ENCODE measurements around the gene CFAP299.
"Not testable (repeated sequence)": the region's sequence is repeated elsewhere in the genome, so short reads cannot be mapped to it uniquely, and the experiment has no call there.

Gene CFAP299

DNA sequence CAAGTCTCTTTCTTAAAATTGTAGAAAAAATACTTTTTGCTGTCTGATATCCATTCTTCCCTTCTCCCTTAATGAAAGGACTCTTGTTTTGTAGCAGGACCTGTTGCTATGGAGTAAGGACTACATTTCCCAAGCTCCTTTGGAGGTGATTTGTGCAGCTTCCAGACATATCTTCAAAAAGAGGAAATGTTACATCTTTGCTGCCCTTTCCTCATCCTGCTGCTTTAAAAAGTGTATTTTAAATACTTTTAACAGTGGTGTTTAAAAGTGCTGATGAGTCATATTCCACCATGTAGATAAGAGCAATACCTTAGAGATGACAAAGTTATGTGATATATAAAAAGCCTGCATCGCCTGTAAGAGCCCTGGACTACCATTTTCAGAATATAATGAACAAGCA, 98.7 kb downstream of the CFAP299 start:
- Histone ChIP-seq H3F3A (ENCODE audit: insufficient read depth) (no peaks in the 10 kb centered on the region), H3K9ac (ENCODE audit: low read length) (no peak overlapping the region), H2AFZ (ENCODE audit: low read depth, low read length, severe bottlenecking) (no peak overlapping the region), H3K9me2 (replicated peaks; ENCODE audit: insufficient read depth, low read length) (no peaks in the 10 kb centered on the region), H3K4me3 (ENCODE audit: insufficient read depth, low read length, poor library complexity, severe bottlenecking) (no peak overlapping the region), H3K79me2 (ENCODE audit: insufficient read depth, low read length) (no peaks in the 10 kb centered on the region), H3K27me3 (ENCODE audit: low read length) (no peaks in the 10 kb centered on the region), H4K20me1 (ENCODE audit: low read depth, low read length) (no peaks in the 10 kb centered on the region), H3K4me2 (ENCODE audit: low read depth, low read length, poor library complexity, severe bottlenecking) (no peak overlapping the region), H3K36me3 (ENCODE audit: low read length) (no peaks in the 10 kb centered on the region), H3K27ac (ENCODE audit: low read depth, low read length) (no peak overlapping the region), H3K9me3 (ENCODE audit: insufficient read depth, low read length) (no peaks in the 10 kb centered on the region)
- no peak for TF ChIP-seq EZH2phosphoT487 (conservative IDR thresholded peaks at IDR 0.05; ENCODE audit: low read length)
- TF ChIP-seq, protein P1, sequence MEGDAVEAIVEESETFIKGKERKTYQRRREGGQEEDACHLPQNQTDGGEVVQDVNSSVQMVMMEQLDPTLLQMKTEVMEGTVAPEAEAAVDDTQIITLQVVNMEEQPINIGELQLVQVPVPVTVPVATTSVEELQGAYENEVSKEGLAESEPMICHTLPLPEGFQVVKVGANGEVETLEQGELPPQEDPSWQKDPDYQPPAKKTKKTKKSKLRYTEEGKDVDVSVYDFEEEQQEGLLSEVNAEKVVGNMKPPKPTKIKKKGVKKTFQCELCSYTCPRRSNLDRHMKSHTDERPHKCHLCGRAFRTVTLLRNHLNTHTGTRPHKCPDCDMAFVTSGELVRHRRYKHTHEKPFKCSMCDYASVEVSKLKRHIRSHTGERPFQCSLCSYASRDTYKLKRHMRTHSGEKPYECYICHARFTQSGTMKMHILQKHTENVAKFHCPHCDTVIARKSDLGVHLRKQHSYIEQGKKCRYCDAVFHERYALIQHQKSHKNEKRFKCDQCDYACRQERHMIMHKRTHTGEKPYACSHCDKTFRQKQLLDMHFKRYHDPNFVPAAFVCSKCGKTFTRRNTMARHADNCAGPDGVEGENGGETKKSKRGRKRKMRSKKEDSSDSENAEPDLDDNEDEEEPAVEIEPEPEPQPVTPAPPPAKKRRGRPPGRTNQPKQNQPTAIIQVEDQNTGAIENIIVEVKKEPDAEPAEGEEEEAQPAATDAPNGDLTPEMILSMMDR (IDR thresholded peaks at IDR 0.05; ENCODE audit: insufficient read depth, low read length, poor library complexity, severe bottlenecking) = no peak

DNA sequence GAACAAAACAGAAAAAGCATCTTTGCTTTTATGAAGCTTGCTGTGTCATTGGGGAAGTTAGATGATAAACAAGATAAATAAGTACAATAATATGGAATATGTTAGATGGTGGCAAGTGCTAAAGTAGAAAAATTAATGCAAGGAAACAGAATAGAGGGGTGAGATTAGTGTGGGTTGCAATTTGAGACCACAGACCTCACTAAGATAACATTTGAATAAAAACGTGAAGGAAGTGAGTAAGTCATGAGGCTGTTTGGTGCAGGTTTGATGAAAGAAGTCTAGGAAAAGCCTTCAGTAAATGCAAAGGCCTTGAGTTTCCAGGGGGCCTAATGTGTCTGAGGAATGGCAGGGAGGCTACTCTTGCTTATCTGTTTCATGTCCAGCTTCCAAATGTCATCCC, 102.5 kb downstream of the CFAP299 start:
- Histone ChIP-seq H3K27ac (ENCODE audit: low read depth, low read length) (no peak overlapping the region), H3K9ac (ENCODE audit: low read length) (no peak overlapping the region)

DNA sequence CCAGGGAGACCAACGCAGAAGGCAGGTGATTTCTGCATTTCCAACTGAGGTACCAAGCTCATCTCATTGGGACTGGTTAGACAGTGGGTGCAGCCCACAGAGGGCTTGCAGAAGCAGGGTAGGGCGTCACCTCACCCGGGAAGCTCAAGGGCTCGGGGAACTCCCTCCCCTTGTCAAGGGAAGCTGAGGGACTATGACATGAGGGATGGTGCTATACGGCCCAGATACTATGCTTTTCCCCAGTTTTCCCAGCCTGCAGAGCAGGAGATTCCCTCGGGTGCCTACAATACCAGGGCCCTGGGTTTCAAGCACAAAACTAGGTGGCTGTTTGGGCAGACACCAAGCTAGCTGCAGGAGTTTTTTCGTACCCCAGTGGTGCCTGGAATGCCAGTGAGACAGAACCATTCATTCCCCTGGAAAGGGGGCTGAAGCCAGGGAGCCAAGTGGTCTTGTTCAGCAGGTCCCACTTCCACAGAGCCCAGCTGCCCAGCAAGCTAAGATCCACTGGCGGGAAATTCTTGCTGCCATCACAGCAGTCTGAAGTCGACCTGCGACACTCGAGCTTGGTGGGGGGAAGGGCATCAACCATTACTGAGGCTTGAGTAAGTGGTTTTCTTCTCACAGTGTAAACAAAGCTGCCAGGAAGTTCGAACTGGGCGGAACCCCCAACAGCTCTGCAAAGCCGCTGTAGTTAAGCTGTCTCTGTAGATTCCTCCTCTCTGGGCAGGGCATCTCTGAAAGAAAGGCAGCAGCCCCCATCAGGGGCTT, 103.9 kb downstream of the CFAP299 start:
- H3K27ac ChIP-seq (ENCODE audit: low read depth, low read length); H3K9ac ChIP-seq (ENCODE audit: low read length); H3F3A ChIP-seq (ENCODE audit: insufficient read depth); H3K79me2 ChIP-seq (ENCODE audit: insufficient read depth, low read length); H3K4me3 ChIP-seq (ENCODE audit: insufficient read depth, low read length, poor library complexity, severe bottlenecking); H3K9me3 ChIP-seq (ENCODE audit: insufficient read depth, low read length); H3K4me2 ChIP-seq (ENCODE audit: low read depth, low read length, poor library complexity, severe bottlenecking); H3K27me3 ChIP-seq (ENCODE audit: low read length); H3K36me3 ChIP-seq (ENCODE audit: low read length); H3K9me2 ChIP-seq (replicated peaks; ENCODE audit: insufficient read depth, low read length); H4K20me1 ChIP-seq (ENCODE audit: low read depth, low read length); H2AFZ ChIP-seq (ENCODE audit: low read depth, low read length, severe bottlenecking): not testable (repeated sequence)

More for the DNA sequence above, 102.5 kb downstream of the CFAP299 start:
- Histone ChIP-seq H3K9me3 (ENCODE audit: insufficient read depth, low read length) (no peaks in the 10 kb centered on the region), H3F3A (ENCODE audit: insufficient read depth) (no peaks in the 10 kb centered on the region), H3K9me2 (replicated peaks; ENCODE audit: insufficient read depth, low read length) (no peaks in the 10 kb centered on the region), H4K20me1 (ENCODE audit: low read depth, low read length) (no peaks in the 10 kb centered on the region), H3K36me3 (ENCODE audit: low read length) (no peaks in the 10 kb centered on the region), H3K79me2 (ENCODE audit: insufficient read depth, low read length) (no peaks in the 10 kb centered on the region), H3K4me2 (ENCODE audit: low read depth, low read length, poor library complexity, severe bottlenecking) (no peak overlapping the region), H3K27me3 (ENCODE audit: low read length) (no peaks in the 10 kb centered on the region), H2AFZ (ENCODE audit: low read depth, low read length, severe bottlenecking) (no peak overlapping the region), H3K4me3 (ENCODE audit: insufficient read depth, low read length, poor library complexity, severe bottlenecking) (no peak overlapping the region)
- no peak for TF ChIP-seq EZH2phosphoT487 (conservative IDR thresholded peaks at IDR 0.05; ENCODE audit: low read length)
- TF ChIP-seq, protein P1 (IDR thresholded peaks at IDR 0.05; ENCODE audit: insufficient read depth, low read length, poor library complexity, severe bottlenecking) = no peak

DNA sequence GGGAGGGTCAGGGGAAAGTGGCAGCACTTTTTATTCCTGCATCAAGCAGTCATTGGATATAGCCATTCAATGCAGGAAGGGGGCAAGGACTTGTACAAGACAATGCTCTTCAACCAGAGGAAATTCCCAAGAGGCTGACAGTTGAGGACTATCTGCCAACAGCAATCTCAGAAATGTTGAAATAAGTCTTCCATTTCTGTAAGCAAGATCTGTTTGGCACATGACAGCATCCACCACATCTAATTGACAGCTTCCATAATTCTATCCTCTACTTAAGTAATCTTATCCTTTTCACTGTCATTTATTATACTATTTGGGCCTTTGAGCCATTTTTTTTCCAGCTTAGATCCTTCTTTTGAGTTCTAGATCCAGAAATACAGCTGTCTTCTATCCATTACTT, 110.7 kb downstream of the CFAP299 start:
- H3K27me3 ChIP-seq (ENCODE audit: low read length) = no peaks in the 10 kb centered on the region
- no peak overlapping the region for H3K4me2 ChIP-seq (ENCODE audit: low read depth, low read length, poor library complexity, severe bottlenecking)
- no peaks in the 10 kb centered on the region for H3K79me2 ChIP-seq (ENCODE audit: insufficient read depth, low read length)
- no peaks in the 10 kb centered on the region for H3K9me2 ChIP-seq (replicated peaks; ENCODE audit: insufficient read depth, low read length)
- H4K20me1 ChIP-seq (ENCODE audit: low read depth, low read length) = no peaks in the 10 kb centered on the region
- no peak overlapping the region for H3K27ac ChIP-seq (ENCODE audit: low read depth, low read length)
- H3K4me3 ChIP-seq (ENCODE audit: insufficient read depth, low read length, poor library complexity, severe bottlenecking) = no peak overlapping the region
- no peak for TF ChIP-seq EZH2phosphoT487 (conservative IDR thresholded peaks at IDR 0.05; ENCODE audit: low read length)
- TF ChIP-seq, protein P1 (IDR thresholded peaks at IDR 0.05; ENCODE audit: insufficient read depth, low read length, poor library complexity, severe bottlenecking) = no peak
- no peak overlapping the region for H2AFZ ChIP-seq (ENCODE audit: low read depth, low read length, severe bottlenecking)
- no peaks in the 10 kb centered on the region for H3F3A ChIP-seq (ENCODE audit: insufficient read depth)
- no peaks in the 10 kb centered on the region for H3K36me3 ChIP-seq (ENCODE audit: low read length)
- H3K9ac ChIP-seq (ENCODE audit: low read length) = no peak overlapping the region
- H3K9me3 ChIP-seq (ENCODE audit: insufficient read depth, low read length) = no peaks in the 10 kb centered on the region
